HG03095 (cell line): ENCODE data around the gene NT5DC3.

Source experiments
- ATAC-seq: cut with Tn5 transposase; IDR thresholded peaks from one replicate; pipeline ENCODE4 v1.9.1; 2021; ENCODE audit warnings: moderate library complexity; ENCODE audit not compliant: unreplicated experiment

The NT5DC3 gene

DNA sequence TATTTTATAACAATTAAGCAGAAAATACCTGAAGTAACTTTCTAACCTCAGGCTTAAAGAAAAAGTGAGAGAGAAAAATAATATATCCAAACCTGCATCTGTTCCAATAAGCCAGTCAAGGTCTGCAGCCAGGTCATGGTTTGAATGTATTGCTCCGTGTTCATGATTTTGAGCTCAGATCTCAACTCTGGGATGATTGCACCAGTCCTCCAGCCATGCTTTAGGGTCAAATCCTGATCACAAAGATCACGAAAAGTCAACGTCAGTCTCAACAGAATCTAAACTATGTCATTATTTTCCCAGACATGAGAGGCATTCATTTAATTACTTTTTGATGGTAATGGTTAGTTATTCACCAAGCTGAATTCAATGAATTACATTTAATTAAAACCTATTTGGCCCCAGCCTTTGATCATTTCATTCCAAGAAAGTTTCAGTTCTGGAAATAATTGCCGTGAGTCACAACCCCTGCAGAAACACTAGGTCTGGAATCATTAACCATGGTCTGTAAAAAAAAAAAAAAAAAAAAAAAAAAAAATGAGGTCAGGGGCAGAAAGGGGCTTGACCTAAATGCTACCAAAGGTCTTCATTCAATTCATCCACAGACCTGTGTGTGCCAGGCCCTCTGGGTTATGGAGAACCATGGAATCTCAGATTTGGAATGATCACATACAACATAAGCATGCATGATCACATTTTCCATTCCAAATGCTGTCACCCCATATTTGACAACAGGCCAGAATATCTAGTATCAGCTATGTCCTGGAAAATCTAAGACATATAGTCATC, 55.6 kb downstream of the NT5DC3 start:
- ATAC-seq, result no peak

DNA sequence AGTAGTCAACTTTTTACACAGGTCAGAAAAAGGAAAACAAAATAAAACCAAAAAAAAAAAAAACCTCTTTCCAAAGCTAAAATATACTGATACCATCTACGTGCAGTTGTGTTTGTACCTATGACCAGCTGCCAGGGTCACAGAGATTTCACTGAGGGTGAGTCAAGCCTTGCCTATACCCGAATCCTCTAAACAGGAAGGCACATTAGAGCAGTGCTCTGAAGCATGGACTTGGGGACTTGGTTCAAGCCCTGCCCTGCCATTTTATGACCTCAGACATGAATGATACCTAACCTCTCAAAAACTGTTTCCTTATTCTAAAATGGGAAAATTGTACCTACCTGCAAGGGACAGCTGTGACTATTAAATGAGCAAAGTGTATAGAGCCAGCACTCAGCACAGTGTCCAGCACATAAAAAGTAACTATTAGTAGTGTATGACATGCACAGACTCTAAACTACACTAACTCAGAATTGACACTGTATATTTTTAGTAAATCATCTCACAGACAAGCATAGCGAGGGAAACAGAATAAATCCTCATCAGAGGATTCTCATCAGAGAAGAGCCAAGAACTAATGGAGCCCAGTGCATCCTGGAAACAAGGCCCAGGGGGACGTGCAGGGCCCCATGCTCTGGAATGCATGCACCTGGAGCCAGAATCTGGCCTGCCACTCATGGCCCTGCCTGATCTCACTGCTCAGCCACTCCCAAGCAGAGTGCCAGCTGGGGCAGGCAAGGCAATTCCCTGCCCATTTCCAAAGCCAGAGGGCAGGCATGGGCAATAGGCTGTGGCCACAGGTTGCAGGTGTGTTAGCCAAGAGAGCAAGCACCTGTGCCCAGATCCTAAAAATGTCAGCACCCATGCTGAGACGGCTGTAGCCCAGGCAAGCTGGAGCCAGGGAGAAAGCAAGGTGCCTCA, 57.0 kb downstream of the NT5DC3 start:
- ATAC-seq, result no peak

DNA sequence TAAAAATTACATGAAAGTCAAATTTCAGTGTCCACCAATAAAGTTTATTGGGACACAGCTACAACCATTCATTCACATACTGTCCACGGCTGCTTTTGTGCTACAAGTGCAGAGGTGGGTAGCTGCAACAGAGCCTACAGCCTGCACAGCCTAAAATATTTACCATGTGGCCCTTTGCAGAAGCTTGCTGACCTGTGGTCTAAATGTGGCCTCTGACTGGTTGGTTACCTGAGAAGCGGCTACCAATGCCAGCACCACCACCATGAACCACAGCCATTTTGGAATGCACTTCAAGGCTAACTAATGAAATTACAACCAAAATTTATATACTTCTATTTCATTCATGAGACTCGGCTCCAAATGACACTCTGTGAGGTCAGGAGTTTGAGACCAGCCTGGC, 58.6 kb downstream of the NT5DC3 start:
- no peak for ATAC-seq

DNA sequence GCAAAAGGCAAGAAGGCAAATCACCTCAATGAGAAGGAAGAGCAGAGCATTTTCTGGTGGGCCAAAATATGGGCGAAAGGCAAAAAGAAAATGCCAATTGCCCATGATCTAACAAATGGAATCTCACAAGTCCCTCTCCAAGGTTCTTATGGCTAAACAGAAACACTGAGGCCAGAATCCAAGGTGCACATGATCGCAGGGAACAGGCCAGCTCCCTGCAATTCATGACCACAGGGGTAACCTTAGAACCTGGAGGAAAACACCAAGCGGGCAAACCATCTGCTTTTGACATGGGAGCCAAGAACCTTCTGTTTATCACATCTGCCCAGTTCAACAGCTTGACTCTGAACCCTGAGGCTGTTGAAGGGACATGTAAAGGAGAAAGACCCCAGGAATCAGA, 60.0 kb downstream of the NT5DC3 start:
- no peak for ATAC-seq

DNA sequence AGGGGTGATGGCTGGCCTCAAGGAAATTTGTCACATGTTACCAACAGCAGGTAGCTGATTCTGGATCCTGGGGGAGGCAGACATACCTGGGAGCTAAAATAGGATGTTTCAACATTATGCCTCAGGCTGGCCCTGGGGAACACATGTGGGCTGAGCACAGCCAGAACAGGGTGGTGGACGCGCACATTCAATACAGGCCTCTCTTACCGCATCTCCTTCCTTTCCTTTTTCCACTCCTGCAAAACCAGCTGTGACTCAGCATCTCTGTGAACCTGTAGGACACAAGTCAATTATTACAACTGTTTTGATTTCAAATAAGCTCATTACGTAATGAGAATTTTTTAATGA, 61.0 kb downstream of the NT5DC3 start:
- ATAC-seq, result no peak

DNA sequence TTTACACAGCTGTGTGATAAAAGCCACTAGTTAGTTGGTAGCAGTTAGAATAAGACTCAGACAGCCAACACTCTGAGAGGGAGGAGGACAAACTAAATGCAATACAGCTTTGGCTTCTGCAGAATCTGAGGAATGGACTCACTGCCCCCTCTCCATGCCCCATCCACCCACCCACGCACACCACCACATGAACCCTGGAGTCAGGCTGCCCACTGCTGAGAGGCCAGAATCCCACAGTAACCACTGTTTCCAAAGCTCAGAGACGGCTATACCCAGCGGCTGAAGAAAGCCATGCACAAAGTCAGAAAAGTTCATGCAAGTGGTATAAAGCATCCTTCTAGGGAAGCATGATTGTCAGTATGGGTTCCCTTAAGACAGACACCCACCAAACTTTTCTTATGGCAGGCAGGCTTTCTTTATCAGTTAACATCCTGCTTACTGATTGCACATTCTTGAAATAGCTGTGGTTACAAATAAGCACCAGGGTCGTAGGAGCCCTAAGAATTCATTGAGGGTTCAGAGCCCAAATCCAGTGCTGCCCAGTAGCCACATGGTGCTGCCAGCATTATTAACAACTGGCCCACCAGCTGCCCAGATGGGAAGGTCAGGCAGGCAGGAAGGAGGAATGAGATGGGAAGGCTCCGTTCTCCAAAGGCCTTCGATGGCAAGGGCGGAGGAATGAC, 61.5 kb downstream of the NT5DC3 start:
- no peak for ATAC-seq

DNA sequence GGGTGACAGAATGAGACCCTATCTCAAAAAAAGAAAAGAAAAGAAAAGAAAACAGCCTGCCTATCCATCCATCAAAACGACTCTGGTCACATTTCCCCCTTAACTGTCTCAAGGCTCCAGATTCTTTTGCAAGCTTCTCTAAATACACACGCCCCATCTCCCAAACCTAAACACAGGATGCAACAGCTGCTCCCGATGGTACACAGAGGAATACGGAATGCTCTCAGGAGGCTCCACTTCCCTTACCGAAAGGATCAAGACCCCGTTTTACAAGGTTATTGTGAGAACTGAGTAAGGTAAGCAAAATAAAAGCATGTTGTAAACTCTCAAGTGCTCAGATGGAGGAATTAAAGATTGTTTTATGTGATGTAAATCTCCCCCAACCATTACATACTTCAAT, 62.3 kb downstream of the NT5DC3 start:
- no peak for ATAC-seq

DNA sequence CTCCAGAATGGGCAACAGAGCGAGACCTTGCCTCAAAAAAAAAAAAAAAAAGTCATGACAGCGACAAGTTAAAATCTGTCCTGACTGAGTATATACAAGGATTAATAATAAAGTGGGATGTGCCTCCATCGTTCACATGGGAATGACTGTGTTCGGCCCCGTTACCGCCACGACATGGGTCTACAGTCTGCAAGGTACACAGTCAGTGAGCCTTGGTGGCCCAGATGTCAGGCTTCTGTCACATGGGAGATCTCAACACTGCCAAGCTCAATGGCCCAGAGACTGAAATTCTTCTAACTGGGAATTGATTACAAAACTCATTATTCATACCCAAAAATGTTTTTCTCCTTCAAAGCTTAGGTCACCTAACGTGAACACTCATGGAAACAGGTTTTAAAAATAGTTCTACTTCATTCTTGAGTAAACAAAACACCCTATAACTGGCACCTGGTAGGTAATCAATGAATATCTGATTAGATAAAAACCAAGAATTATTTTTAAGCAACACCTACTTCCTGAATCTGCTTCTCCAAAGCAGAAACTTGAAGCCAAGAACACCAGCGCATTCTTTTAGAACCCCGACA, 66.0 kb downstream of the NT5DC3 start:
- no peak for ATAC-seq

DNA sequence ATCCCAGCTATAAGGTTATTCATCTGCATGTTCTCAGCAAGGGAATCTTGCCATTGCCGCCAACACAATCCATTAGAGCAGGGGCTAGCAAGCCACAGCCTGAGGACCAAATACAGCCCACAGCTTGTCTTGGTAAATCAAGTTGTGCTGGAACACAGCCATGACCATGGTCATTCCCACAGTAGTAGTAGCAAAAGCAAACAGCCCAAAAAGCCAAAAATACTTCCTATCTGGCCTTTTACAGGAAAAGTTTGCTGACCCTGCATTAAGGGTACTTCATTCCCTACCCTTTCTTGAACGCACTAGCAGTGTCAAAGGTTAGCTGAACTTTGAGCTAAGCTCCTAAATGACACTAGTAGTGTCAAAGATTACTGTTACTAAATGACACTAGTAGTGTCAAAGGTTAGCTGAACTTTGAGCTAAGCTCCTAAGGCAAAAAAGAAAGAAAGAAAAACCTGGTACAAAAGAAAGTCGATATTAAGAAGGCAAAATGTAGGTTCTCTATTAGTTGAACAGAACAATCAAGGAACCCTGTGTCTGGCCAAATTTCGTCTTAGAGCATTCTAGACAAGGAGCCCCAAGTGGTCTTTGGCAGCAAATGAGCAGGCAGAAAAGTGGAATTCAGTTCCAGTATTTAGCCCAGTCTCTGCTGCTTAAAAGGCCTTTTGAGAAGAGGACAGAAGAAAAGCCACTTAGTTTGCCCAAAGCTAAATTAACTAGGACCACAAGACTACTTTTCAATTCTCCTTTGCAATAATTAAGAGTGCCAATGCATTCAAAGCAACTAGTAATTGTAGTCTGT, 67.7 kb downstream of the NT5DC3 start:
- ATAC-seq, result no peak

DNA sequence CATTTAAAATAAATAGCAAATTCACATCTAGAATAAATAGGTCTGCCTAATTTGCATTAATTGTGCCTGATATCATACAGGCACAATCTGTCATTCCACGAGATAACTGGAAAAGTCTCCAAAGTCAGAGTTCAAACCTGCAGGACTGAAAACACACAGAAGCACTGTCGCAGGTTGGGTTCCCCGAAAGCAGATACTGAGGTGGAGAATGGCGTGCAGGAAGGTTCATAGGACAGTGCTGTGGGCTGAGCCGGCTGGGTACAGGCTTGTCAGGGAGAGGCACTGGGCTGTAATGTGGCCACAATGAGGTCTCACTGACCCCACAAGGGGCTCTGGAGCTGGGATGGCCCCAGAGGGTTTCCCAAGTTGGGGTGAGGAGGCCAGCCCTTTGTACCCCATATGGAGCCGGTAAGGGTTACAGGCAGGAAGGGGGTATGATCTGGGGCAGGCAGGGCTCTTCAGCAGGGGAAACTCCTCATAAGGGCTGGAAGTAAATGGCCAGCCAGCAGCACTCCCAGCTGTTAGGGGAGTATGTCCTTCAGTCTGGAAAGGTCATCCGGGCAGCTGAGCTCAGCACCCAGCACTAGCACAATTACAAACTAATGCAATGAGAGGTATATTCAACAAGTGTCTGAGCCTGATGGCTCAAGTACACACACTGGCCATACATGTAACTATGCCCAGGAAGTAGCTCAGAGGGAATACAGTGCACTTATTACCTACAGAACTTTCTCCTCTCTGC, 68.5 kb downstream of the NT5DC3 start:
- ATAC-seq, result no peak

DNA sequence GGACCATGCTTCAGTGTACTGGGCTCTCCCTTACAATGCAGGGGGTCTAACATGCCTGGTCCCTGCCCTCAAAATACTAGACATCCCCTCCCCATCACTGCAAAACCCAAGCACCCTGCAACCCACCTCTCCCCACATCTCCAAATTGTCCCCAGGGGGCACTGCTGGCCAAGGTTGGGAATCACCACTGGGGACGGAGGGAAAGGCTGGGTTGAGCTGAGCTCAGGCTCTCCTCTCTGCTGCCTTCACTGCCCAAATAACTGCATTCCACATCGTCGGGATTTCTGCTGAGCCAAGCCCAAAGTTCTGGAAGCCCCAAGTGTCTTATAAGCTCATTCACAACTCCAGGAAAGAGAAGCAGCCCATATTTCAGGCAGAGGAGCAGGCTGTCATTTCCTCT, 69.6 kb downstream of the NT5DC3 start:
- no peak for ATAC-seq

DNA sequence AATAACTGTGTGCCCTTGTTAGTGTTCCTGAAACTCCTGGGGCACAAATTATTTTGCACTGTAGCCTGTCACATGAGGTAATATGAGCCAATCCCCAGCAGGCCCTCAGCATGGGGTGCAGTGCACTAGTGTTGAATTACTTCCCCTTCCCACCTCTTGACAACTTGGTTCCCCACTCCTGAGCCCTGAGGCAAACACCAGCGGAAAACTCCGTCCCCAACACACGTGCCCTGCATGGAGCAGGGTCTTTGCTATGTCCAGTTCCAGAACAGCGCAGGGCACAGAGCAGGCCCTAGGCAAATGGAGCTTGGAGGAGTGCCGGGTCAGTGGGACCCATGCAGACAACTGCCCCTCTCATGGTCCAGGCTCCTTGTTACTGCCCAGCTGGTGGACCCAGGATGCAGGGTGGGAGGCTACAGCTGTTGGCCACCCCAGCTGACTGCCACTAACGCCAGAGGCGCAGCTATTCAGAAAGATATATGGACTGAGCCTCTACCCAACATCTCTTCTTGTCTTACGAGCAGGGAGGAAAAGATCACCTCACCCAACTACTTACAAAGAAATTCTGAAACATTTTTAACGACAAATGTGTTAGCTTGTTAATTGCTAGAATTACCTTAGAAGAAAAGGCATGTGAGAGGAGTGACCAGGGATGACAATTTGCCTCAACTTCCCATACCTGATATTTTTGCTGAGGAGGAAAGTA, 71.6 kb downstream of the NT5DC3 start:
- no peak for ATAC-seq

DNA sequence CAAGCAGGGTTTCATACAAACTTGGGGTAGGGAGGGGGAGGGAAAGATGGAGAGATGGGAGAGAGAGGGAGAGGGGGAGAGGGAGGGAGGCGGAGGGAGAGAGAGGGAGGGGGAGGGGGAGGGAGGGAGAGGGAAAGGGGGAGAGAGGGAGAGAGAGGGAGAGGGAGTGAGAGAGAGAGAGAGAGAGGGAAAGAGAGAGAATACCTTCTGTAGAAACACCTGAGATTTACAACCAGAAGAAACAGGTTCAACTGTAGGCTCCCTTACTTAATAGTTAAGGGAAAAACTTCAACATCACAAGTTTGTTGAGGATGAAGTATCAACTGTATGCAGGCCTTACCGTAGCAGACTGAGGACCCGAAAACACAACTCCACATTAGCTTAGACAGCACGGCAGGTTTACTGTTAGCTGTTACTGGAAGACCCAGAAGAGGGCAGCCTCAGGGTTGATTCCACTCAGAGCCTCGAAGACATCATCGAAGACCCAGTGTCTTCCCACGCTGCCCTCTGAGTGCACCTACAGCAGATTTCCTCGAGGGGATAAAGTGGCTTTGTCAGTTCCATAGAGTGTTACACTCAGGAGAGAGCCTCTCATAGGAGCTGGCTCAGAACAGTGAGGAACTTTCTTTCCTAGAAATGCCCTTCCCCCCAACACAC, 72.4 kb downstream of the NT5DC3 start:
- ATAC-seq, result no peak

DNA sequence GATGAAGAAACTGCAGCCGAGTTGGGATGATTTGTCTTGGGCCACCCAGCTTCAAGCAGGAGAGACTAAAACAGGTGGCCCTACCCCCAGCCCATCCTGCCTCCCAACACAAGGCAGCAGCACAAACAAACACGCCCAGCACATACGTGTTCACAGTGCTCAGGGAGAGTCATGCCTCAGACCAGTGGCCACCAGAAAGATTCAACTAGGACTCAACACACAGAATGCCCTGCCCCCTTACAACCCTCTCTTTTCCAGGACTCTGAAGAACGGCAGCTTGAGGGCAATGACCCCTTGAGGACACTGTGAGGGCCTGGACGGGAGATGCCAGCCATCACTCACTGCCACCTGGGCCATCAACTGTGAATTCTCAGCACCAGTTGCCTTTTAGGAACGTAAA, 75.0 kb downstream of the NT5DC3 start:
- ATAC-seq, result no peak

DNA sequence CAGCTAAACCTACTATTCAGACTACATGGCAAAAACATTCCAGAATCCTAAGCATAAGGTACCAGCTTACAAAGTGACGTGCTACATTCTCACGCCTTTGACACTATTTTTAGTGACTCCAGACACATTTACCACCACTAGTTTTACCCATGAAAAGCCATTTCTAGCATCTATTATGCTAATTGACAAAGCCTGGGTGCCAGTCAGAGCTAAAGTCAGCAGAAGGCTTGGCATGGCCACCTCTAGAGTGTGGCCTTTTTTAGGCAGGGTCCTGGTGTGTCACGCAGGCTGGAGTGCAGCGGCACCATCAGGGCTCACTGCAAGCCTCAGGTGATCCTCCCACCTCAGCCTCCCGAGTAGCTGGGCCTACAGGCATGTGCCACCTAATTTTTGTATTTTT, 75.7 kb downstream of the NT5DC3 start:
- ATAC-seq, result no peak

DNA sequence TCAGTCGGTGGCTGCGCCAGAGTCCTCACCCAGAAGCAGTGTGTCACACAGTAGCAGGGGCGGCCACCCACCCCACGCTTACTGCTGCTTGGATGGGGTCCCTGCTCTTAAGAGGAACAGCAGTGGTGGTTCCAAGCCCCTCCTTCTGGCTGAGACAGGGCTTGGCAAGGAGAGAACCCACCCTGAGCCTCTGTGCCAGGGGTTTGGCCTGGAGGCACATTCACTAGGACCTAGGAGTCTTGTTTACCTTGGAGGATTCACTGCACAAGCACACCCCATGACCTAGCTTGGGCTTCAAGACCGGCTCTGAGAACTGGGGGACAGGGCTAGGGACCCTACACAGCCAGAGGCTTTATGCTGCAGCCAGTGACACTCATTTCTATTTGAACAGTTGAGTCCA, 78.6 kb downstream of the NT5DC3 start:
- ATAC-seq, result no peak

DNA sequence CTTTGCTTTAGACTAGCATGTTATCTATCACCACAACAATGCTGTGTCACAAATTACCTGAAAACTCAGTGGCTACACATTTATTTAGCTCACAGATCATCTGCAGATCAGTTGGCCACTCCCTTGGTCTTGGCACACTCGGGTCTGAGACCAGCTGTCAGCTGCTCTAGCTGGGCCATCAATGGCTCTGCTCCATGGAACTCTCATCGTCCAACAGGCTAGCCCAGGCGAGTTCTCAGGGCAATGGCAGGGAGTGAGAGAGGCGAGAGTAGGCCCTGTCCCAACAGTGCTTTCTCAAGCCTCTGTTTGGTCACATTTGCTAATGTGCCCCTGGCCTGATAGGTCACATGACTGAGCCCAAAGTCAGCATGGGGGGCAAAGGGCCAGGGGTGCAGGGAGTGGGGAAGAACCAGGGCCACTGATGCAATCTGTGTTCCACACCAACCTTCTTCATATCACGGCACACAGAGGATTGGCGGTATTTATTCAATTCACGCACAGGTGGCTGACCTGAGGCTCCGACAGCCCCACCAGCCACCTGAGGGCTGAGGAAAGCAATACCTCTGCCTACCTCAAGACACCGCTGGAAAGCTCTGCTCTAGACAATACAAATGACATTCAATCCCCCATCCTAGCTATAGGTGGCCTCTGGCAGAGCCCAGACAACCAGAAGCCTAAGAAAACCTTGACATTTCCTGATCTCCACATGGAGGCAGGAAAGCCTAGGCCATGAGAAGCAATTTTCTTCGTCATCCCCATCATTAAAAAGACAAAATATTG, 82.5 kb downstream of the NT5DC3 start:
- no peak for ATAC-seq

DNA sequence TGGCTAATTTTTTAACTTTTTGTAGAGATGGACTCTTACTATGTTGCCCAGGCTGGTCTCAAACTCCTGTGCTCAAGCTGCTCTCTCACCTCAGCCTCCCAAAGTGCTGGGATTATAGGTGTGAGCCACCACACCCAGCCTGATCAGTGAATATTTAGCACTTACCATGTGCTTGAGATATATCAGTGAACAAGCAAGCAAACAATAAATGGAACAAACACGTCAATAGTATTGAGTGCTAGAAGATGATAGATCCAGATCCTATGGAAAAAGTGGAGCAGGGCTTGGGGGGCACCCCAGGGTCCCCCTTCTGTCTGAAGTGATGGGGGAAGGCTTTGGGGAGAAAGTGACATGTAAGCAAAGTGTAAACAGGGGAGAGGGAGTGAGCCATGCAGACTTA, 83.8 kb downstream of the NT5DC3 start:
- no peak for ATAC-seq
